Activated naive CD8-positive, alpha-beta T cell treated with anti-CD3 and anti-CD28 coated beads, Interleukin-2, amount 50 U/mL, for 16 hours (primary cell): Measurements from ENCODE around the gene MAB21L4.

Source experiments
- DNase-seq: peaks from one replicate; pipeline ENCODE4 v3.0.0-alpha.2; 2020; ENCODE audit warnings: low read depth, low spot score

The MAB21L4 gene

GRCh38 chr2:240894836-240895558 lies 959 bp downstream of the MAB21L4 start:
- DNase-seq, result no peak

DNA sequence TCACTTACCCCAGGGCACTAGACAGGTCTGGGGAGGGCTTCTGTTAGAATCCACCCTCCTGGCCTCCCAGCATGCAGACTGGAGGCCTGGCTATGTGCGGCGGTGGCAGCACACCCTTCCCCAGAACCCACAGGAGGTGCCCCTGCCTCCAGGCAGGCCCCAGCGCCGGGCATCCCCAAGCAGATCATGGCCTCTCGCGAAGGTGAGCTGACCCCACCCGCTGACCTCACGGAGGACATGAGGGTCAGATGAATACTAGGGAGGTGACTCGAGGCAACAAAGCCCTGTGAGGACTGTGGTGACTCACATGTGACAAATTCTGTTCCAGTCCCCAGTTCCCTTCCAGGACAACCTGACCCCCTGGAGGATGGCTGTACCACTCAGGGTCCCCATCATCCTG lies 1.9 kb downstream of the MAB21L4 start:
- DNase-seq, result no peak

DNA sequence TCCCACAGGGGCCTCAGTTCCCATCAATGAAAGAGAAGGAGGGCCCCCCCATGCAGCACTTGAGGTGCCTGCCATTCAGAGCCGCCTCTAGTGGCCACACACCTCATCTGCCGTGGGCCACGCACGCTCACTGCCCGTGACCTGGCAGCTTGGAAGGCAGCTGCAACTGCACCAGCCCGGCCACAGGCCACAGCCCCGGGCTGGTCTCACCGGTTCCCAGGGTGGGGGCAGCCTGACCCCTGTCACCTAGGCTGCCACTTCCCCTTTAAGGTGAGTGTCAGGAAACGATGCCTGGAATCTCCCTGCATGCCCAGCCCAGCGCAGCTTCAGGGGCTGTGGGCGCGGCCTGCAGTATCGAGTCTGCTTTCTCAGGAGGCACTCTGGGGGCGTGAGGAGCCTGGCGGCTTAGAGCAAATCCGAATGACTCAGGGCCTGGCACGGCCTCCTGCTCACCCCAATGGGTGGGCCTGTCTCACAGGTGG lies 2.6 kb downstream of the MAB21L4 start:
- DNase-seq, result peak; percentile 12

DNA sequence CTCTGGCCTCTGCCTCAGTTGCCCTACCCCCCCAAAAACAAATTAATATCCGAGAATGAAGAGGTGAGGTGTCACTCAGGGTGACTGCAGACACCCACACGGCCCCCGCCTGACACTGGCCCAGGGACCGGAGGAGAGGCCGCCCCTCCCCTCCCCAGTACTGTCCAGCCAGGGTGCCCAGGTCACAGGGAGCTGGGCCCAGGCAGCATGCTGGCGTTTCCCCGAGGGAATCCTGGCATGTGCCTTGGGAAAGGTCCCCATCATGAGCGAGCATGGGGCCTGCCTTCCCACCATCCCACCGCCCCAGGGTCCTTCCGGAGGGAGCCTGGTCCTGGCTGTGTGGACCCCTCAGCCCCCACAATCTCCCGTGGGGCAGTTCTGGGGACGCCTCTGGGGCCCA lies 3.0 kb downstream of the MAB21L4 start:
- DNase-seq, result no peak

- no peak for DNase-seq
These were observed 3.6 kb downstream of the MAB21L4 start for GRCh38 chr2:240892356-240892755.

GRCh38 chr2:240891492-240892340 lies 4.2 kb downstream of the MAB21L4 start:
- no peak for DNase-seq

DNA sequence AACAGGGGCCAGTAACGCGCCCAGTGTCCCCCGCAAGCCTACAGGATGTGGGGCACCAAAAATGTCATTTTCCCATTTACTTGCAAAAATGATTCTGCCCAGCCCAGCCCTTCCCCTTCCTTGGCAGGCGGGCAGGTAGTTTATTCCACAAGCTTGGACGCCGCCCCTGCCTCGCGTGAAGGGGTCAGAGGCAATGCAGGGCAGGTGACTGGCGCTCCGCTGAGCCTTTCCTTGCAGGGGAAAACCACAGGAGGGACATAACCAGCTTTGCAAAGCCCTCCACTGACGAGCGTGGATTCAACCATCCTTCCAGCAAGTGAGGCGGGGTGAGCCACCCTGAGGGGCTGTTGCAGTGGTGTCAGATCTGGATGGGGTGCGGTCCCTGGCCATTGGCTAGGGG lies 5.3 kb downstream of the MAB21L4 start:
- no peak for DNase-seq

- no peak for DNase-seq
These were observed 6.1 kb downstream of the MAB21L4 start for GRCh38 chr2:240889601-240890560.

- DNase-seq, result no peak
These were observed 6.9 kb downstream of the MAB21L4 start for GRCh38 chr2:240888890-240889573.

- DNase-seq, result no peak
These were observed 7.6 kb downstream of the MAB21L4 start for GRCh38 chr2:240888130-240888889.

GRCh38 chr2:240887631-240888030 lies 8.3 kb downstream of the MAB21L4 start:
- no peak for DNase-seq

GRCh38 chr2:240886678-240887609 lies 9.0 kb downstream of the MAB21L4 start:
- DNase-seq, result no peak

- DNase-seq, result no peak
These were observed 9.9 kb downstream of the MAB21L4 start for GRCh38 chr2:240886023-240886565.

DNA sequence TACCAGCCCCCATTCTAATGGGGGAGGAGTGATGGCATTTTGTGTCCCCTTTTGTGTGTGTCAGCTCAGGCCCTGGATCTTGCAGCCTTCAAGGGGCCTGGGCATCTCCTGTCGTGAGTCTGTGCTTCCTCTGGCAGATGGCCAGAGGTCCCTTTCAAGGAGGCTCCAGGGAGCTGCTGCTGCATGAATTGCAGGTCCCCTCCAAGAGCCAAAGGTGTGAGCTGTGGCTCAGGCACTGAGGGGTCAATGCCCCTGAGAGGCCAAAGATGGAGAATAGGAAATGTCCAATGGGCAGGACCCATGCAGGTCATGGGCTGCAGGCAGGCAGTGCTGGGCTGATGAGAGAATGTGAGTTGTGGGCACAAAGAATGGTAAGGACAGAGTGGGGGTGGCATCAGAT lies 10.4 kb downstream of the MAB21L4 start:
- no peak for DNase-seq

GRCh38 chr2:240884745-240885144 lies 11.2 kb downstream of the MAB21L4 start:
- no peak for DNase-seq

DNA sequence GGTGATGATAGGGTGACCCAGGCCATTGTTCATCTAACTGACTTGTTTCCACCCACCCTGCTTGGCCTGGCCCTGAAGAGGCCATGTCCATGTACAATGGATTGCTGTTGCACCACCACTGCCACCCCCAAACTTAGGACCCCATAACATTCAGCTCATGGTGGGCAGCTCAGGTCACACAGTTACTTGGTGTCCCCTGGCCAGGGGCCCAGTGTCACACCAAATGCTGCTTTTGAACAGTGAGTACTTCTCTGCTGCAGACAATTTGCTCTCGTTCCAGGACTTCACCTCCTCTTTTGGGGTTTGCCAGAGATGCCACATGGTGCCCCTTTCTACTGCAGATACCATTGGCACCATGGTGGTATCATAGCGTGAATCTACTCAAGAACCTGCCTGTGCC lies 11.7 kb downstream of the MAB21L4 start:
- DNase-seq, result no peak

DNA sequence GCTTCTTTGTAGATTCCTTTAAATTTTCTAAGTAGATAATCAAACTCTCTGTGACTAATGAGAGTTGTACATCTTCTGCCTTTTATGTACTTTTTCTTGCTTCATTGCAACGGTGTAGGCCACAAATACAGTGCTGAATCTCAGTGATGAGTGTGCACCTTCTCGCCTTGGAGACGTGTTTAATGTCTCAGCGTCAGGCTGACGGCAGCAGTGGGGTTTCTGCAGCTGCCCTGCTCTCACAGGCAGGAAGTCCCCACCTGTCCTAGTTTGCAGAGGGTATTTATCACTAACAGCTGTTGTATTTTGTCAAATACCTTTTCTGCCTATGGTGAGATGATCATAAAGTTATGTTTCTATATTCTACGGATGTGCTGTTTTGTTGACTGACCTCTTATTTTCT lies 14.0 kb downstream of the MAB21L4 start:
- no peak for DNase-seq

GRCh38 chr2:240879105-240879504 lies 16.9 kb downstream of the MAB21L4 start:
- DNase-seq, result no peak

- DNase-seq, result no peak
These were observed 17.5 kb downstream of the MAB21L4 start for GRCh38 chr2:240878341-240878936.
